HCEC 1CT (cell line): ENCODE measurements around the gene TPST2.

Experiments
- DNase-seq: peaks from one replicate; pipeline ENCODE4 v3.0.0-alpha.2; 2017

Gene TPST2

GRCh38 chr22:26610072-26610958 is 20.4 kb upstream of the TPST2 start:
- peak; percentile 95 for DNase-seq

GRCh38 chr22:26609287-26609686 is 19.4 kb upstream of the TPST2 start:
- DNase-seq: no peak

DNA sequence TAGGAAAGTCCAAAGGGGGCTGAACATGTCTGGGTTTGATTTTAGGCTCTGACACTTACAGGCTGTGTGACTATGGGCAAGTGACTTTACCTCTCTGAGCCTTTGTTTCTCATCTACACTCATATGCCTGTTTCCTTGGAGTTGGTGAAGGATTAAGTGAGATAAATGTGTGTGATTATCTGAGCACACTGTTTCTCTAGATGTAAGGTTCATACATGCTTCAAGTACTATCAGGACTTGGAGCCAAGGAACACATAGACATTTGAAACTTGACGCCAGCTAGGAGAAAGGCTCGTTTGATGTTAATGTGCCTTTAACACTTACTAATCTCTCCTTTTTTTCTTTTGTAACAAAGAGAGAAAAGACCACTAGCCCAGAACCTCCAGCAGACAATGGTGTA is 18.2 kb upstream of the TPST2 start:
- DNase-seq: no peak

DNA sequence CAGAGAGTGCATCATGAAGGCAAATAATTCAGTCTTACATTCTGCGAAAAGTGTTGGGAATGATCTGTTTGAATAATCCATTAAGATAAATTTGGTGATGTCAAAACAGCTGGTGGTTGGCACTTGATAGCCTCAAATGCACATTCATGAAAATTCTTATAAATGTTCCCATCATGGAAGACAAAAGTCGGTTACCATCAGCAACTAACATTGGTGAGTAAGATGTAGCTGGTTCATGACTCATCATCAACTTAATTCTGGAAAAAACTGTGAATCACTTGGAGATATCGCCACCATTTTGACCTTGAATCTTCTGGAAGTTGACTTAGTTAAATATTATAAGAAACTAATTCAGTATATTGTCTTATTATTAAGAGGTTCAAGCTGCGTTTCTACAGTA is 16.7 kb upstream of the TPST2 start:
- DNase-seq: peak; percentile 84

DNA sequence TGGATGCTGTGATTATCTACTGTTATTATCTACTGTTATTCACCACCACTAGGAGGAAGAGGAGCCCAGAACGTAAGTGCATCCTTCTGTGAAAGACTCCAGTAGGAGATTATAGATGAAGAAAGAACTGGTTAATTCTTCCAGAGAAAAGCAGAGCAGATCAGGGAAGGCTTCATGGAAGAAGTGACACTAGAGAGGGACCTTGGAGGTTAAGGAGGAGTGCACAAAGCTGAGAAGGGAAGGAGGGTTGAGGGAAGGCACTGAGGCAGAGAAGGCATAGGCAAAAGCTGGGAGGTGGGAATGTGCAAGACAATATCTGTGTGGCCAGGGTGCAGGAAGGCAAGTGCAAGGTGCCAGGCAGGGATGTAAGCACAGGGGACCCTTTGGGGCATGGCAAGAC is 14.4 kb upstream of the TPST2 start:
- no peak for DNase-seq

DNA sequence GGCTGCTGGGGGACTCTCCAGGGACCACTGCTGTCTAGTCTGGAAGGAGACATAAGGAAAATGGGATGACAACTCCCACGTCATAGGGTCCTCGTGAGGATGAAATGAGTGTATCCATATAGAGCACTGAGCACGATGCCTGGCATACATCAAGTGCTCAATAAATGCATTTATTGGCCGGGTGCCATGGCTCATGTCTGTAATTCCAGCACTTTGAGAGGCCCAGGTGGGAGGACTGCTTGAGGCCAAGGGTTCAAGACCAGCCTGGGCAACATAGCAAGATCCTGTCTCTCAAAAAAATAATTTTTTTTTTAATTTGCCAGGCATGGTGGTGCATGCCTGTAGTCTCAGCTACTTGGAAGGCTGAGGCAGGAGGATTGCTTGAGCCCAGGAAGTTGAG is 12.2 kb upstream of the TPST2 start:
- DNase-seq: no peak

- no peak for DNase-seq
These were observed 11.8 kb upstream of the TPST2 start for GRCh38 chr22:26601726-26602125.

DNA sequence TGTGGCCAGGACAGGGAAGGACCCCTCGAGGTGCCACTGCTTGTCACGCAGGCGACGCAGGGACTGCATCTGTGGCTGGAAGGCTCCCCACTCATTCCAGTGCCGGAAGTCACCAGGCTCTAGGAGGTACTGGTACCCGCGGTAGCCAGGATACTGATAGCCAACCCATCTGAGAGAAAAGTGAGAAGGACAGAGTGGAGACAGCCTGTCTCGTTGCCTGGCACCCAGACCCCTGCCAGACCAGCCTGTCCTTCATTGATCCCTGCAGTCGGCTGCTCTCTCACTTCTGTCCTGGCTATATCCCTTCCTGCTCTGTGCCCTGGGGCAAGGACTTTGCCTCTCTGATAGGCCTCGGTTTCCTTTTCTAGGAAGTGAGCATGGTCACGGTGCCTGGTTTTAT is 9.6 kb upstream of the TPST2 start:
- no peak for DNase-seq

- no peak for DNase-seq
These were observed 7.5 kb upstream of the TPST2 start for GRCh38 chr22:26597480-26597879.

- no peak for DNase-seq
These were observed 7.1 kb upstream of the TPST2 start for GRCh38 chr22:26597026-26597425.

GRCh38 chr22:26593763-26594162 is 3.8 kb upstream of the TPST2 start:
- no peak for DNase-seq

- no peak for DNase-seq
These were observed 2.5 kb upstream of the TPST2 start for GRCh38 chr22:26592421-26592891.

- DNase-seq: peak; percentile 23
These were observed 526 bp downstream of the TPST2 start for GRCh38 chr22:26589367-26589844.

GRCh38 chr22:26588729-26589366 is 1.1 kb downstream of the TPST2 start:
- DNase-seq: no peak

- no peak for DNase-seq
These were observed 1.8 kb downstream of the TPST2 start for GRCh38 chr22:26587991-26588613.

- DNase-seq: no peak
These were observed 3.2 kb downstream of the TPST2 start for GRCh38 chr22:26586556-26587325.

DNA sequence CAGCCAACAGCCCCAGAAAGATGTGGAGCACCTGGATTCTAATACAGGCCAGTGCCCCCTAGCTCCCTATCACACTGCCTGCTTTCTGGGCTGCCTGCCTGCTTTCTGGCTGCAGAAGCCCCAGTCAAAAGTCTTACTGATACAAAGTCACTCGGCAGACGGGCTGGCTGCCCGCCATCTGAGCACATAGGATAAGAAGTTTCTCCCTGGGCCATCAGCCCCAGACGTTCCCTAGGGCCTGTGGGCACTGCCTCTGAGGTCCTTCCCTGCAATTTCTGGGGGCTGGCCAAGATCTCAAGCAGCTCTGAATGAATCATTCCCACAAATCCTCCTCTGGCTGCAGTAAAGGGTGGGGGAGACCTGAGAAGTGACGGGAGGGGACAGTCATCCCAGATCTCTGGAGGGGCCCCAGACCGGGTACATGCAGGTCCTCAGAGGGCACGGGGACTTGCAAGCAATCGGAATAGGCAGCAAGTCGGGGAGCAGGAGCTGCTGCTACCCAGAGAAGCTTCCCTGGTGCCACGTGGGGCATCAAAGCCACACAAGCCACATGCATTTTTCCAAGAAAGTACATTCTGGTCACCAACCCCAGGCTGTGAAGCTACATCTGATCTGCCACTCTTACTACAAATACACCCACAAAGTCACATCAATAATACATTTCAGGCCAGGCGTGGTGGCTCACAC is 4.7 kb downstream of the TPST2 start:
- peak; percentile 74 for DNase-seq

DNA sequence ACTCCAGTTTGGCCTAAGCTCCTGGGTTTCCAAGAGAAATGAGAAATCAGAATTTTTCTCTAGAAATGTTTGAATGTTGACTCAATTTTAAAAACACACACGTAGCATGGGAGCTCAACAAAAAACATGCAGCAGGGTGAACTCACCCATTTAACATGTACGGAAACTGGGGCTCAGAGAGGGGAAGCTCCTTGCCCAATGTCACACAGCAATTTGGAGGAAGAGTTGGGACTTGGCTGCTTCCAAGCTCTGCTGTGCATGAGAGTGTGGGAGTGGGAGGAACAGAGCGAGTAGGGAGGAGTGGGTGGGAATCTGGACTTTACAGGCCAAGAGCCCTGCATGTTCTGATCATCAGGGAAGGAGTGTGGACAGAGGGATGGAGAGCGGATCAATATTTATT is 5.9 kb downstream of the TPST2 start:
- no peak for DNase-seq

DNA sequence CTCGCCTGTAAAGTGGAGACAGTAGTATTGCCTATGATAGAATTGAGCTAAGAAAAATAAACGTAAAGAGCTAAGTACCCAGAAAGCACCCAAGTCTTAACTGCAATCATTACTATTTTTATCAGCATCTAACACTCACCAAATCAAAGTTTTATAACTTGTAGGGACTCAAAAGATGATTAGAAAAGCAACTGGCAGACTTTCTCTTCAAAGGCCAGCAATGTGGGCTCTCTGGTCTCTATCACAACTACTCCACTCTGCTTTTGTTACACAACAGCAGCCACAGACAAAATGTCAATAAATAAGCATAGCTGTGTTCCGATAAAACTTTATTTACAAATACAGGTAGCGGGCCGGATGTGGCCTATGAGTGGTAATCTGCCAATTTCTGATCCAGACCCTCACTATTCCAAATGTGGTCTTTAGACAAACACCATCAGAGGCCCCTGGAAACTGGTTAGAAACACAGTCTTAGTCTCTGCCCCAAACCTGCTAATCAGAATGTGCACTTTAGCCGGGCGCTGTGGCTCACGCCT is 8.2 kb downstream of the TPST2 start:
- DNase-seq: no peak

- DNase-seq: no peak
These were observed 8.9 kb downstream of the TPST2 start for GRCh38 chr22:26581026-26581425.

DNA sequence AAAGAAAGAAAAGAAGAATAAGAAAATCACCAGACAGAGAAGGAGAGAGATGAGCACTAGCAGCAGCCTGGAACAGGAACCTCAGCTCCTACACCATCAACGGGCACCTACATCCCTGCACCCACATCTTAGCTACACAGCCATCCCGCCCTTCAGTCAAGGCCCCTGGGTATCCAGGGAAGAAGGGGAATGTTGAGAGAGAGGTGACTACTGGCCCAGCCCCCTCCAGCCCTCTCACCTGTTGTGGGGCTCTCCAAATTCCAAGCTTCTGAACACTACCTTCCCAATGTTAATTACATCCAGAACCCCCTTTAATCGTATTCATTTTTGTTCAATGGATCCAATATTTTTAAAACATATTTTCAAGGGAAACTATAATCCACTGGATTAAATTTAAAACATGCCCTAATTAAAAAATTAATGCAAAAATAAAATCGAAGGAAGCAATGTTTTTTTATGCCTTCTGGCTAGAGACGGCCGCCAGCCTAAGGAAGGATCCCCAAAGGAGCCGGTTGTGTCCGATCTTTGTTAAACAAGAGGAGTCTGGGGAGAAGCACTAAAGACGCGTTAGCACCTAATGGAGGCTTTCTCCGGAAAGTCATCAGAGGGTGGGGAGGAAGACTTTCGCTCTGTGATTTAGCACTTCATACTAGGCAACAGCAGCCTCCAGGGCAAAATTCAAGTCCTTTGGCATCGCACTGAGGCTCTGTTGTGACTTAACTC is 9.5 kb downstream of the TPST2 start:
- no peak for DNase-seq
